ENCODE measurements around the gene TBC1D4.
"Not testable (repeated sequence)": the region's sequence is repeated elsewhere in the genome, so short reads cannot be mapped to it uniquely, and the experiment has no call there.

The TBC1D4 gene

GRCh38 chr13:75355609-75356008 lies 126.4 kb downstream of the TBC1D4 start:
- no peak for DNase-seq

GRCh38 chr13:75353781-75354193 lies 128.2 kb downstream of the TBC1D4 start:
- DNase-seq, result no peak

- no peak for DNase-seq
Observed at GRCh38 chr13:75352641-75353327, 129.2 kb downstream of the TBC1D4 start.

- not testable (repeated sequence) for DNase-seq
Observed at GRCh38 chr13:75351538-75351937, 130.4 kb downstream of the TBC1D4 start.

- DNase-seq, result no peak
Observed at GRCh38 chr13:75347925-75348324, 134.0 kb downstream of the TBC1D4 start.

- no peak for DNase-seq
Observed at GRCh38 chr13:75347457-75347856, 134.5 kb downstream of the TBC1D4 start.

- DNase-seq, result no peak
Observed at GRCh38 chr13:75345193-75345592, 136.8 kb downstream of the TBC1D4 start.

- DNase-seq, result no peak
Observed at GRCh38 chr13:75341028-75341427, 140.9 kb downstream of the TBC1D4 start.

- DNase-seq, result no peak
Observed at GRCh38 chr13:75339635-75340374, 142.2 kb downstream of the TBC1D4 start.

GRCh38 chr13:75334634-75335447 lies 147.1 kb downstream of the TBC1D4 start:
- no peak for DNase-seq

GRCh38 chr13:75333103-75333502 lies 148.9 kb downstream of the TBC1D4 start:
- no peak for DNase-seq

- no peak for DNase-seq
Observed at GRCh38 chr13:75331792-75332349, 150.1 kb downstream of the TBC1D4 start.

GRCh38 chr13:75330770-75331169 lies 151.2 kb downstream of the TBC1D4 start:
- DNase-seq, result no peak

GRCh38 chr13:75329723-75330122 lies 152.2 kb downstream of the TBC1D4 start:
- DNase-seq, result no peak

- DNase-seq, result no peak
Observed at GRCh38 chr13:75329097-75329496, 152.9 kb downstream of the TBC1D4 start.

GRCh38 chr13:75327135-75327510 lies 154.8 kb downstream of the TBC1D4 start:
- no peak for DNase-seq

GRCh38 chr13:75326173-75327134 lies 155.5 kb downstream of the TBC1D4 start:
- DNase-seq, result no peak

GRCh38 chr13:75325711-75326110 lies 156.3 kb downstream of the TBC1D4 start:
- no peak for DNase-seq

- DNase-seq, result no peak
Observed at GRCh38 chr13:75324413-75324940, 157.5 kb downstream of the TBC1D4 start.

GRCh38 chr13:75321084-75321483 lies 160.9 kb downstream of the TBC1D4 start:
- no peak for DNase-seq

- DNase-seq, result no peak
Observed at GRCh38 chr13:75319254-75319653, 162.7 kb downstream of the TBC1D4 start.
